ENCODE data around the gene SOAT1.

- no peak for TF ChIP-seq CTCF (IDR thresholded peaks at IDR 0.05)
- no peak for TF ChIP-seq EZH2 (IDR thresholded peaks at IDR 0.05; ENCODE audit: borderline replicate concordance, insufficient read depth, low read depth, low read length, poor library complexity, severe bottlenecking)
These were observed 11.9 kb downstream of the SOAT1 start for GRCh38 chr1:179305450-179305849.

Data from B cell (primary cell).